ENCODE data around the gene CBFA2T2. TPM values are rescaled to one million over a fixed set of nuclear protein-coding genes. Genes with fewer than 3 reads are reported as not detected.

CBFA2T2 gene
- total and polyA plus RNA-seq, 9 donors, result 9.4 to 29.8 (median 21.2) TPM

DNA sequence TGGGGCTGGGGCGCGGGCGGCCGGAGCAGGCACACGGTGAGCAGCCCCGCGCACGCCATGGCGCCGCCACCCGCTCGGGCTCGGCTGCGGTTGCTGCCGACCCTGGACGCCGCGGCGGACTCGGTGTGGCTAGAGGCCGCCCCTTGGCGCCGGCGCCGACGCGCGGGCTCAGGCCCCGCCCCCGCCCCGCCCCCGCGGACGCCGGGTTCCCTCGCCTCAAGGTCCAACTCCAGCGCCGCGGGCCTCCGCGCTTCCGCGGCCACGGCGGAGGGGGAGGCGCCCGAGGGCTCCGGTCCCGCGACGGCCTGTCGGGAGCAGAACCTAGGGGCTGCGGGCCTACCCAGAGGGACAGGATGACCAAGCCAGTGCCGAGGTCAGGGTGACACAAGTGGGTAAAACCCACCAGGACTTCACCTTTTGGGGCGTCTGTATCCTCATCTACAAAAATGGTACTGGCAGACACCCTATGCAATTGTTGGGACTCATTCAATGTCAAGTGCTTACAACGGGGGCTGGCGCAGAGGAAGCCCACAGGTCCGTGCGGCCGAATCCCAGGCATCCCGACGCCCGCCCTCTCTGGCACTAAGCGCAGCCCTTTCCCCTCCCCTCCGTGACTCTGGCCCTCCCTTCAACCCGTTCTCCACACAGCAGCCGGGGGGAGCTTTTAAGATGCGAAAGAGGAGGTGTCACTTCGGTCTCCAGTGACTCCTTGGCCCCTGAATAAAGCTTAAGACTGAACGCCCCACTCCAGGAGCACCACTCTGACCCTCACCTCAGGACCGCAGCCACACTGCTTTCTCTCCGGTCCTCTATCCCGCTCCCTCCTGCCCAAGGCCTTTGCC is 184.6 kb downstream of the CBFA2T2 start, which contains the start of gene NECAB3:
Gene NECAB3, minus strand, starts transcription at position 135 of the 842 bp plus-strand sequence. Its CDS starts 76 bp downstream, at position 59.
- intact Hi-C loops (cut with DNase I), result loop anchor here in 2 of 4 donors (5.0 to 10.0 kb wide), 2 partner anchors 58 to 140 kb away; partner anchors contain the start of genes CHMP4B (in 1 of the 2) and ZNF341 (in 1 of the 2)
- WGBS, 3 donors, result 1% methylated on average over 51 to 73 of the region's 73 CpGs
- Histone ChIP-seq H3K27me3 (no peaks in the 10 kb centered on the region), H3K36me3 (no peaks in the 10 kb centered on the region), H3K27ac (peak within 1 kb of the TSS; percentile 93 to 97), H3K9me3 (no peaks in the 10 kb centered on the region), H3K4me3 (peak within 1 kb of the TSS; percentile 77), H3K4me1 (ENCODE audit: insufficient read depth) (peaks cover 37% of the 10 kb centered on the region)
- DNase-seq, result peak; percentile 87 to 95 (median 90)
- peak; percentile 66 for TF ChIP-seq POLR2A (IDR thresholded peaks at IDR 0.05)
- no peak for TF ChIP-seq EP300 (IDR thresholded peaks at IDR 0.05)
- TF ChIP-seq, protein P1, sequence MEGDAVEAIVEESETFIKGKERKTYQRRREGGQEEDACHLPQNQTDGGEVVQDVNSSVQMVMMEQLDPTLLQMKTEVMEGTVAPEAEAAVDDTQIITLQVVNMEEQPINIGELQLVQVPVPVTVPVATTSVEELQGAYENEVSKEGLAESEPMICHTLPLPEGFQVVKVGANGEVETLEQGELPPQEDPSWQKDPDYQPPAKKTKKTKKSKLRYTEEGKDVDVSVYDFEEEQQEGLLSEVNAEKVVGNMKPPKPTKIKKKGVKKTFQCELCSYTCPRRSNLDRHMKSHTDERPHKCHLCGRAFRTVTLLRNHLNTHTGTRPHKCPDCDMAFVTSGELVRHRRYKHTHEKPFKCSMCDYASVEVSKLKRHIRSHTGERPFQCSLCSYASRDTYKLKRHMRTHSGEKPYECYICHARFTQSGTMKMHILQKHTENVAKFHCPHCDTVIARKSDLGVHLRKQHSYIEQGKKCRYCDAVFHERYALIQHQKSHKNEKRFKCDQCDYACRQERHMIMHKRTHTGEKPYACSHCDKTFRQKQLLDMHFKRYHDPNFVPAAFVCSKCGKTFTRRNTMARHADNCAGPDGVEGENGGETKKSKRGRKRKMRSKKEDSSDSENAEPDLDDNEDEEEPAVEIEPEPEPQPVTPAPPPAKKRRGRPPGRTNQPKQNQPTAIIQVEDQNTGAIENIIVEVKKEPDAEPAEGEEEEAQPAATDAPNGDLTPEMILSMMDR (IDR thresholded peaks at IDR 0.05), result peak in 1 of 3 donors; percentile 10

GRCh38 chr20:33675136-33675959 is 185.5 kb downstream of the CBFA2T2 start:
- intact Hi-C loops (cut with DNase I), result loop anchor here in 2 of 4 donors (5.0 to 10.0 kb wide), 2 partner anchors 57 to 139 kb away; partner anchors contain the start of genes CHMP4B (in 1 of the 2) and ZNF341 (in 1 of the 2)
- no peaks in the 10 kb centered on the region for H3K9me3 ChIP-seq
- TF ChIP-seq POLR2A (IDR thresholded peaks at IDR 0.05) (peak; percentile 30), EP300 (IDR thresholded peaks at IDR 0.05) (no peak)
- TF ChIP-seq, protein P1 (IDR thresholded peaks at IDR 0.05), result no peak
- peak; percentile 84 to 93 (median 89) for DNase-seq
- peak overlapping the region; percentile 93 to 97 for H3K27ac ChIP-seq
- H3K4me3 ChIP-seq, result peak overlapping the region; percentile 77
- no peaks in the 10 kb centered on the region for H3K36me3 ChIP-seq
- 2 to 6% (median 5%) methylated on average over 16 of the region's 16 CpGs for WGBS, 3 donors
- H3K4me1 ChIP-seq (ENCODE audit: insufficient read depth), result peaks cover 43% of the 10 kb centered on the region
- no peaks in the 10 kb centered on the region for H3K27me3 ChIP-seq

- H3K9me3 ChIP-seq, result no peaks in the 10 kb centered on the region
- H3K36me3 ChIP-seq, result no peaks in the 10 kb centered on the region
- peak in 4 of 5 donors; percentile 29 to 64 (median 58) for DNase-seq
- WGBS, 3 donors, result 50 to 66% (median 58%) methylated on average over 11 of the region's 11 CpGs
- peak overlapping the region; percentile 93 to 97 for H3K27ac ChIP-seq
- H3K4me3 ChIP-seq, result no peak overlapping the region
- H3K27me3 ChIP-seq, result no peaks in the 10 kb centered on the region
- peaks cover 46% of the 10 kb centered on the region for H3K4me1 ChIP-seq (ENCODE audit: insufficient read depth)
- no peak for TF ChIP-seq POLR2A (IDR thresholded peaks at IDR 0.05)
- TF ChIP-seq, protein P1 (IDR thresholded peaks at IDR 0.05), result no peak
- no peak for TF ChIP-seq EP300 (IDR thresholded peaks at IDR 0.05)
- intact Hi-C loops (cut with DNase I), result loop anchor here in 2 of 4 donors (5.0 to 10.0 kb wide), 2 partner anchors 56 to 139 kb away; partner anchors contain the start of genes CHMP4B (in 1 of the 2) and ZNF341 (in 1 of the 2)
Observed at GRCh38 chr20:33676121-33676520, 186.2 kb downstream of the CBFA2T2 start.
